K562 (cell line): ENCODE measurements around the gene IGSF3. TPM values are rescaled to one million over a fixed set of nuclear protein-coding genes. Genes with fewer than 3 reads are reported as not detected.

Source experiments
- ASH1L ChIP-seq: fragments of 450-650 bp; IDR thresholded peaks from 2 replicates; pipeline ENCODE4 v1.6.1; 2018; ENCODE audit warnings: borderline replicate concordance, mild to moderate bottlenecking, low read depth; ENCODE audit not compliant: partially characterized antibody
- ATF6 ChIP-seq: sonication (generic); formaldehyde crosslinking; IDR thresholded peaks from 2 replicates; pipeline ENCODE4 v1.4.0; 2020; ENCODE audit warnings: mild to moderate bottlenecking, missing genetic modification reagents
- BCOR ChIP-seq: fragments of 450-650 bp; IDR thresholded peaks from 2 replicates; pipeline ENCODE4 v1.6.1; 2016
- FOSL1 ChIP-seq: fragments of 200-800 bp; sonication (Bioruptor generic); conservative IDR thresholded peaks from 2 replicates; pipeline ENCODE4 v1.6.1; 2016; ENCODE audit warnings: missing genetic modification characterization, missing compliant biosample characterization
- JUNB ChIP-seq: fragments of 450-650 bp; formaldehyde crosslinking; conservative IDR thresholded peaks from 2 replicates; pipeline ENCODE4 v1.4.0; 2020; ENCODE audit warnings: mild to moderate bottlenecking
- MAFK ChIP-seq: IDR thresholded peaks from 2 replicates; pipeline ENCODE4 v1.6.1; 2011; ENCODE audit warnings: low read length, improper control_type of control experiment
- RNF2 ChIP-seq: sonication (generic); IDR thresholded peaks from 2 replicates; pipeline ENCODE4 v1.6.1; 2016
- SIRT6 ChIP-seq: IDR thresholded peaks from one replicate; pipeline ENCODE4 v1.6.1; 2012; ENCODE audit warnings: low read depth, mild to moderate bottlenecking, control low read depth, inconsistent platforms, low read length, moderate library complexity
- SMAD3 ChIP-seq: fragments of 450-650 bp; formaldehyde crosslinking; conservative IDR thresholded peaks from 2 replicates; pipeline ENCODE4 v1.4.0; 2020; ENCODE audit warnings: mild to moderate bottlenecking
- SREBF2 ChIP-seq: sonication (generic); formaldehyde crosslinking; IDR thresholded peaks from 2 replicates; pipeline ENCODE4 v1.4.0; 2020; ENCODE audit warnings: mild to moderate bottlenecking, missing genetic modification reagents
- SRSF3 ChIP-seq: fragments of 200-400 bp; formaldehyde crosslinking; IDR thresholded peaks from 2 replicates; pipeline ENCODE4 v1.6.1; 2016; ENCODE audit warnings: mild to moderate bottlenecking, low read length, moderate library complexity; ENCODE audit not compliant: insufficient read depth
- STAT5A ChIP-seq: IDR thresholded peaks from 2 replicates; pipeline ENCODE4 v1.6.1; 2012; ENCODE audit warnings: low read length, inconsistent platforms, borderline replicate concordance
- TEAD4 ChIP-seq, 2 experiments: sonication (generic) in 1 of 2; formaldehyde crosslinking in 1 of 2; IDR thresholded peaks; 2 replicates each; pipeline versions ENCODE4 v1.6.1 to v1.8.0; 2012 to 2022; ENCODE audit warnings: borderline replicate concordance in 1 of 2, inconsistent platforms in 1 of 2, low read length in 1 of 2, mild to moderate bottlenecking in 1 of 2, missing genetic modification reagents in 1 of 2
- ZBTB26 ChIP-seq: fragments of 450-650 bp; formaldehyde crosslinking; IDR thresholded peaks from 2 replicates; pipeline ENCODE4 v1.4.0; 2022; ENCODE audit warnings: missing genetic modification characterization
- ZBTB9 ChIP-seq: fragments of 450-650 bp; formaldehyde crosslinking; IDR thresholded peaks from 2 replicates; pipeline ENCODE4 v1.4.0; 2020; ENCODE audit warnings: mild to moderate bottlenecking, moderate library complexity
- ZNF212 ChIP-seq: fragments of 450-650 bp; formaldehyde crosslinking; IDR thresholded peaks from 2 replicates; pipeline ENCODE4 v1.4.0; 2020; ENCODE audit warnings: mild to moderate bottlenecking
- ZNF253 ChIP-seq: fragments of 250-450 bp; sonication (Bioruptor Pico); conservative IDR thresholded peaks from 2 replicates; pipeline ENCODE4 v1.6.1; 2021; ENCODE audit warnings: mild to moderate bottlenecking
- ZNF395 ChIP-seq: fragments of 200-800 bp; sonication (Bioruptor generic); IDR thresholded peaks from 2 replicates; pipeline ENCODE4 v1.6.1; 2017; ENCODE audit warnings: missing genetic modification characterization, missing compliant biosample characterization
- ZNF699 ChIP-seq: fragments of 250-450 bp; sonication (Bioruptor Pico); IDR thresholded peaks from 2 replicates; pipeline ENCODE4 v1.8.0; 2021; ENCODE audit warnings: mild to moderate bottlenecking, moderate library complexity; ENCODE audit not compliant: insufficient replicate concordance
- ZNF830 ChIP-seq: fragments of 250-450 bp; sonication (Bioruptor Pico); IDR thresholded peaks from 2 replicates; pipeline ENCODE4 v1.5.0; 2021; ENCODE audit warnings: mild to moderate bottlenecking
- polyA plus RNA-seq, 8 experiments: library from polyadenylated mRNA; depleted of rRNA in 4 of 8; stranded (reverse) in 5 of 8; unstranded in 3 of 8; fragments of >200 nt; fragmentation: Nextera tagmentation in 2 of 8; fragmentation: Illumina TruSeq in 1 of 8; extraction: Ambion mirVana in 2 of 8; extraction: Trizol in 1 of 8; gene quantifications; 2 replicates each; pipeline versions ENCODE4 v1.2.1 to v1.2.3, GENCODE V29; 2011 to 2014; ENCODE audit warnings: inconsistent platforms in 1 of 8, missing spikeins in 1 of 8
- total RNA-seq, 7 experiments: library from RNA; depleted of rRNA in 6 of 7; stranded (reverse); fragments of >200 nt in 6 of 7; fragmentation: Illumina TruSeq in 2 of 7; extraction: Trizol in 2 of 7; gene quantifications; 2 replicates each; pipeline versions ENCODE4 v1.2.1 to v1.2.3, GENCODE V29; 2011 to 2021; ENCODE audit warnings: low replicate concordance in 1 of 7

The IGSF3 gene
- total and polyA plus RNA-seq, 9 of the 15 experiments (the other 6 are each of a cell fraction or from before 2014, with no cell fraction given) = 1.1 to 15.0 (median 8.3) TPM

- no peak for TF ChIP-seq SREBF2
- no peak for TF ChIP-seq ATF6 (CRISPR knock-in tag)
- no peak for TF ChIP-seq JUNB (CRISPR knock-in tag)
- TF ChIP-seq ZNF212 (CRISPR knock-in tag) = no peak
- 0 out of 2 replicates have a peak, but pooled peaks have one; percentile 43 for TF ChIP-seq RNF2
- TF ChIP-seq SRSF3 = no peak
- TF ChIP-seq ZBTB26 (CRISPR knock-in tag) = no peak
- no peak for TF ChIP-seq SIRT6
- peak; percentile 10; the same call in 1 of the 2 replicates for TF ChIP-seq BCOR
- peak; percentile 59; the same call in 1 of the 2 replicates for TF ChIP-seq STAT5A
- TF ChIP-seq ZBTB9 (CRISPR knock-in tag) = 0 out of 2 replicates have a peak, but pooled peaks have one; percentile 49
- no peak for TF ChIP-seq ZNF830 (CRISPR knock-in tag)
- no peak; the same call in 1 of the 2 replicates for TF ChIP-seq MAFK
- TF ChIP-seq SMAD3 (CRISPR knock-in tag) = no peak
- no peak for TF ChIP-seq FOSL1 (tag)
- TF ChIP-seq TEAD4 (IDR thresholded peaks at IDR 0.05; ENCODE audit: low read length) = peak; percentile 87
- no peak for TF ChIP-seq TEAD4 (CRISPR knock-in tag; IDR thresholded peaks at IDR 0.05; ENCODE audit: borderline replicate concordance)
- no peak for TF ChIP-seq ASH1L
- no peak for TF ChIP-seq ZNF253 (CRISPR knock-in tag)
- TF ChIP-seq ZNF699 (CRISPR knock-in tag) = no peak
- no peak; the same call in 1 of the 2 replicates for TF ChIP-seq ZNF395 (CRISPR knock-in tag)
Observed at GRCh38 chr1:116679828-116680628, 12.5 kb upstream of the IGSF3 start (continued).
